Cardiac muscle cell (in vitro differentiated cells and primary cell): ENCODE results near the gene FAHD1. TPM values are rescaled to one million over a fixed set of nuclear protein-coding genes. Genes with fewer than 3 reads are reported as not detected.
A peak's percentile ranks its signal among the peaks of the same experiment; 100 is the strongest.

Source experiments
- DNase-seq, 2 donors: peaks; one replicate each; pipeline versions ENCODE4 v3.0.0 to v3.0.0-alpha.2; 2010 to 2017; ENCODE audit warnings: low read depth in 1 of 2, low spot score in 1 of 2
- H3K27ac ChIP-seq: fragments of 200-600 bp; sonication (generic); 2 replicates; pipeline ENCODE4 v1.5.1; 2016
- H3K27me3 ChIP-seq: fragments of 200-600 bp; sonication (generic); 2 replicates; pipeline ENCODE4 v1.6.0; 2016; ENCODE audit warnings: control low read depth
- H3K36me3 ChIP-seq: fragments of 200-600 bp; sonication (generic); 2 replicates; pipeline ENCODE4 v1.5.1; 2016; ENCODE audit warnings: control low read depth
- H3K4me1 ChIP-seq: fragments of 200-600 bp; sonication (generic); 2 replicates; pipeline ENCODE4 v1.8.1; 2017; ENCODE audit warnings: low read depth, mild to moderate bottlenecking, mixed run types
- H3K4me3 ChIP-seq: fragments of 200-600 bp; sonication (generic); 2 replicates; pipeline ENCODE4 v1.5.1; 2016; ENCODE audit warnings: mild to moderate bottlenecking
- H3K9me3 ChIP-seq: fragments of 200-600 bp; sonication (generic); 2 replicates; pipeline ENCODE4 v1.5.1; 2017; ENCODE audit warnings: low read depth, mild to moderate bottlenecking, control low read depth
- polyA plus RNA-seq: library from polyadenylated mRNA; unstranded; fragments of >200 nt; fragmentation: Nextera tagmentation; extraction: Ambion mirVana; gene quantifications from 2 replicates; pipeline ENCODE4 v1.2.1, GENCODE V29; 2016
- total RNA-seq: library from RNA; depleted of rRNA; stranded (reverse); fragments of >200 nt; gene quantifications from 2 replicates; pipeline ENCODE4 v1.2.3, GENCODE V29; 2016
- TF ChIP-seq, protein P1 (sequence below): IDR thresholded peaks from 2 replicates; pipeline ENCODE4 v1.5.1; 2012; ENCODE audit warnings: low read depth, mild to moderate bottlenecking, low read length

The FAHD1 gene
- total and polyA plus RNA-seq, 2 experiments from 2014 or later: 55.3 to 73.5 TPM

DNA sequence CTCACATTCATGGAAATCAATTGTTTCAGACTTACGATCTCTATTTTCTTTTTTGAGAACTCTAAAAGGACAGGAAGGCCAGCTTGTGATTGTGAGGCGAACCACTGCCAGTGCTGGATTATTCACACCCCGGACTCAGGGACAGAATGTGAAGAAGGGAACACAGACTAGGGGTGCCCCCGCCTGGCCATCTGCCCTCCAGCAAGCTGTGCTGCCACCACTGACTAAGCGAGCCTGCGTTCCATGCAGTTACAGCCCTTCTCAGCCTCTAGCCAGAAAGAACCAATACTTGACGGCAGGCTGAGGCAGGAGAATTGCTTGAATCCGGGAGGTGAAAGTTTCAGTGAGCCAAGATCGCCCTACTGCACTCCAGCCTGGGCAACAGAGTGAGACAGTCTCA is 3.2 kb upstream of the FAHD1 start:
- Histone ChIP-seq H3K4me1 (peaks cover 14% of the 10 kb centered on the region), H3K27me3 (no peaks in the 10 kb centered on the region), H3K9me3 (no peaks in the 10 kb centered on the region), H3K36me3 (peaks cover 9% of the 10 kb centered on the region), H3K4me3 (no peak overlapping the region), H3K27ac (no peak overlapping the region)
- peak; percentile 58 to 70 for DNase-seq
- TF ChIP-seq, protein P1, sequence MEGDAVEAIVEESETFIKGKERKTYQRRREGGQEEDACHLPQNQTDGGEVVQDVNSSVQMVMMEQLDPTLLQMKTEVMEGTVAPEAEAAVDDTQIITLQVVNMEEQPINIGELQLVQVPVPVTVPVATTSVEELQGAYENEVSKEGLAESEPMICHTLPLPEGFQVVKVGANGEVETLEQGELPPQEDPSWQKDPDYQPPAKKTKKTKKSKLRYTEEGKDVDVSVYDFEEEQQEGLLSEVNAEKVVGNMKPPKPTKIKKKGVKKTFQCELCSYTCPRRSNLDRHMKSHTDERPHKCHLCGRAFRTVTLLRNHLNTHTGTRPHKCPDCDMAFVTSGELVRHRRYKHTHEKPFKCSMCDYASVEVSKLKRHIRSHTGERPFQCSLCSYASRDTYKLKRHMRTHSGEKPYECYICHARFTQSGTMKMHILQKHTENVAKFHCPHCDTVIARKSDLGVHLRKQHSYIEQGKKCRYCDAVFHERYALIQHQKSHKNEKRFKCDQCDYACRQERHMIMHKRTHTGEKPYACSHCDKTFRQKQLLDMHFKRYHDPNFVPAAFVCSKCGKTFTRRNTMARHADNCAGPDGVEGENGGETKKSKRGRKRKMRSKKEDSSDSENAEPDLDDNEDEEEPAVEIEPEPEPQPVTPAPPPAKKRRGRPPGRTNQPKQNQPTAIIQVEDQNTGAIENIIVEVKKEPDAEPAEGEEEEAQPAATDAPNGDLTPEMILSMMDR: peak; percentile 35

- TF ChIP-seq, protein P1: no peak
- H3K27ac ChIP-seq: peak overlapping the region; percentile 92
- H3K27me3 ChIP-seq: no peaks in the 10 kb centered on the region
- H3K36me3 ChIP-seq: peaks cover 3% of the 10 kb centered on the region
- peak overlapping the region; percentile 83 for H3K4me3 ChIP-seq
- H3K9me3 ChIP-seq: no peaks in the 10 kb centered on the region
- H3K4me1 ChIP-seq: peaks cover 17% of the 10 kb centered on the region
- DNase-seq: no peak
Observed at GRCh38 chr16:1825381-1825863, 1.6 kb upstream of the FAHD1 start.

- TF ChIP-seq, protein P1: no peak
Observed at GRCh38 chr16:1825864-1826690, 929 bp upstream of the FAHD1 start.

DNA sequence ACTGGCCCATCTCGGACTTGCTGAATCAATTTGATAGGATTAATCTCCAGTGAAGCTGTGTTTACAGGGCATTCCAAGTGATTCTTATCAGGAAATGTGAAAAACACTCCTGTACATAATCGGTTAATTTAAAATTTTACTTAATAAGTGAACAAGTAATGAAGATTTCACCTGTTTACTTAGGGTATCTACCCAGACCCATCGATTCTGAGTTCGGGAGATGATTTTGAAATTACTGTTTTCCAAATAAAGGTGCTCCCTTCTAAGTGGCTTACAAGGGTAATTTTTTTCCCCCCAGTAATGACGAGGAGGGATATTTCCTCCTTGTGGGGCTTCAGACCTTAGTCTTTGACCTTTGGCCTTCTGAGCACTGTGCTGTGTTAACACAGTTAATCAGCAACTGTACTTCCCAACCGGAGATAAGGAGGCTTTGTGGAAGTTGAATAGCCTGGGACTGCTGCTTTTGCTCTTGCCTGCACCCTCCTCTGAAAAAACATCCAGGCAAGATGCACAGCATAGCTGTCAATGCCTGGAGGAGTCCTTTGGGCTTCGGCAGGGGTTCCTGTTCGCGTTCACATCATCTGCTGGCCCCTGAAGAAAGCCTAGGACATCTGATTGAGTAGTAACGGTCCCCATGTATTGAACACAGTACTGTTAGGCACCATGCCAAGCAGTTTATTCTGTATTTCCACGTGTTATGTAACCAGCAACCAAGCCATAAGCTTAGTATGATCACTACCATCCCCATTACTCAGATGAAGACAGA is 1.8 kb downstream of the FAHD1 start:
- DNase-seq: no peak
- peaks cover 17% of the 10 kb centered on the region for H3K4me1 ChIP-seq
- H3K27me3 ChIP-seq: no peaks in the 10 kb centered on the region
- H3K36me3 ChIP-seq: no peaks in the 10 kb centered on the region
- no peaks in the 10 kb centered on the region for H3K9me3 ChIP-seq
- H3K4me3 ChIP-seq: peak overlapping the region; percentile 83
- TF ChIP-seq, protein P1: no peak
- no peak overlapping the region for H3K27ac ChIP-seq

More at GRCh38 chr16:1825864-1826690, 929 bp upstream of the FAHD1 start:
- H3K27ac ChIP-seq: peak overlapping the region; percentile 92
- DNase-seq: peak; percentile 11 to 82
- peaks cover 17% of the 10 kb centered on the region for H3K4me1 ChIP-seq
- peaks cover 3% of the 10 kb centered on the region for H3K36me3 ChIP-seq
- no peaks in the 10 kb centered on the region for H3K9me3 ChIP-seq
- peak overlapping the region; percentile 83 for H3K4me3 ChIP-seq
- no peaks in the 10 kb centered on the region for H3K27me3 ChIP-seq

DNA sequence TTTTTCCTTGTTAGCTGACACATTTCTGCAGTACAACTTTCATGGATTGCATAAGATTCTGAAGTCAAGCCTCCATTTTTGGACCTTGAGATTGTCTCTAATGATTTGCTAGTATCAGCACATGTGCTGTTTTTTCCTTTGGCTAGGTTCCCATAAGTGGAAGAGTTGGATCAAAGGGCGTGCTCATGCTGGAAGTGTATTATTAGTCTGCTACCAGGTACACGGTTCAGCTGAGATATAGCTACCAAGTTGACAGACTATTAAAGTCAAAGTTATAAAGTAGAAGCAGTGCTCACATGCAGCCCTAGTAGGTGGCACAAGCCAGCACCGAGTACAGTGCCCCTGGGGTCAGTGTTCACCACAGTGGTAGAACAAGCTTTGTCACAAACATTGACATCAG is 3.2 kb downstream of the FAHD1 start:
- DNase-seq: no peak

More for the DNA sequence above, 3.2 kb downstream of the FAHD1 start:
- Histone ChIP-seq H3K4me1 (peaks cover 17% of the 10 kb centered on the region), H3K4me3 (no peak overlapping the region), H3K27ac (no peak overlapping the region), H3K36me3 (no peaks in the 10 kb centered on the region), H3K27me3 (no peaks in the 10 kb centered on the region), H3K9me3 (no peaks in the 10 kb centered on the region)
- TF ChIP-seq, protein P1: no peak
